NK-92 (cell line): ENCODE measurements around the gene C16orf74.

ENCODE experiments used
- DNase-seq: peaks from one replicate; lab custom pipeline; 2025; ENCODE audit not compliant: unreplicated experiment; lab: John Stamatoyannopoulos, UW

Gene C16orf74

GRCh38 chr16:85750146-85750826, 610 bp downstream of the C16orf74 start:
- DNase-seq, result no peak

- no peak for DNase-seq
Observed at GRCh38 chr16:85749771-85750145, 1.1 kb downstream of the C16orf74 start.

- DNase-seq, result no peak
Observed at GRCh38 chr16:85746460-85747215, 4.3 kb downstream of the C16orf74 start.

- no peak for DNase-seq
Observed at GRCh38 chr16:85738923-85739715, 11.8 kb downstream of the C16orf74 start.

- DNase-seq, result no peak
Observed at GRCh38 chr16:85736921-85737320, 14.0 kb downstream of the C16orf74 start.

GRCh38 chr16:85735946-85736345, 14.9 kb downstream of the C16orf74 start:
- DNase-seq, result no peak

GRCh38 chr16:85735225-85735635, 15.7 kb downstream of the C16orf74 start:
- no peak for DNase-seq

- DNase-seq, result no peak
Observed at GRCh38 chr16:85734311-85735017, 16.4 kb downstream of the C16orf74 start.

GRCh38 chr16:85733839-85734170, 17.1 kb downstream of the C16orf74 start:
- DNase-seq, result no peak

GRCh38 chr16:85733155-85733838, 17.6 kb downstream of the C16orf74 start:
- DNase-seq, result no peak

GRCh38 chr16:85731179-85731578, 19.7 kb downstream of the C16orf74 start:
- no peak for DNase-seq

GRCh38 chr16:85730186-85730465, 20.8 kb downstream of the C16orf74 start:
- no peak for DNase-seq

- DNase-seq, result no peak
Observed at GRCh38 chr16:85729452-85730185, 21.3 kb downstream of the C16orf74 start.

- no peak for DNase-seq
Observed at GRCh38 chr16:85728879-85729278, 22.0 kb downstream of the C16orf74 start.

GRCh38 chr16:85724936-85725335, 26.0 kb downstream of the C16orf74 start:
- DNase-seq, result no peak

GRCh38 chr16:85724126-85724879, 26.6 kb downstream of the C16orf74 start:
- DNase-seq, result no peak

GRCh38 chr16:85722128-85722893, 28.6 kb downstream of the C16orf74 start:
- DNase-seq, result no peak

- DNase-seq, result no peak
Observed at GRCh38 chr16:85720302-85720637, 30.6 kb downstream of the C16orf74 start.
